Glomerular endothelial cell (primary cell): ENCODE data around the gene MX2. TPM values are rescaled to one million over a fixed set of nuclear protein-coding genes. Genes with fewer than 3 reads are reported as not detected.

Experiments used
- DNase-seq: peaks from one replicate; pipeline ENCODE4 v3.0.0-alpha.2; 2011; ENCODE audit warnings: low read depth, low spot score; ENCODE audit errors: extremely low read depth
- total RNA-seq: library from RNA; depleted of rRNA; stranded (reverse); fragments of >200 nt; gene quantifications from 2 replicates; pipeline ENCODE4 v1.2.3, GENCODE V29; 2015

The MX2 gene
- total RNA-seq, 1 donor from 2014 or later: 12.4 TPM

- no peak for DNase-seq
These were observed 1.8 kb downstream of the MX2 start for GRCh38 chr21:41363370-41364270.

- DNase-seq: no peak
These were observed 2.5 kb downstream of the MX2 start for GRCh38 chr21:41364308-41364707.

- DNase-seq: no peak
These were observed 3.7 kb downstream of the MX2 start for GRCh38 chr21:41365377-41366107.

- DNase-seq: no peak
These were observed 4.8 kb downstream of the MX2 start for GRCh38 chr21:41366522-41367151.

GRCh38 chr21:41367301-41367944 lies 5.6 kb downstream of the MX2 start:
- no peak for DNase-seq

GRCh38 chr21:41367945-41368734 lies 6.3 kb downstream of the MX2 start:
- DNase-seq: no peak

GRCh38 chr21:41368735-41369104 lies 6.9 kb downstream of the MX2 start:
- no peak for DNase-seq

GRCh38 chr21:41369105-41369919 lies 7.5 kb downstream of the MX2 start:
- DNase-seq: no peak

- DNase-seq: no peak
These were observed 8.4 kb downstream of the MX2 start for GRCh38 chr21:41369920-41370839.

GRCh38 chr21:41370840-41371684 lies 9.2 kb downstream of the MX2 start:
- no peak for DNase-seq

- DNase-seq: no peak
These were observed 9.8 kb downstream of the MX2 start for GRCh38 chr21:41371685-41372030.

GRCh38 chr21:41373253-41373652 lies 11.4 kb downstream of the MX2 start:
- no peak for DNase-seq

GRCh38 chr21:41373763-41374162 lies 11.9 kb downstream of the MX2 start:
- no peak for DNase-seq

GRCh38 chr21:41374177-41374712 lies 12.4 kb downstream of the MX2 start:
- DNase-seq: no peak

GRCh38 chr21:41374867-41375533 lies 13.2 kb downstream of the MX2 start:
- DNase-seq: no peak

GRCh38 chr21:41375875-41376274 lies 14.0 kb downstream of the MX2 start:
- no peak for DNase-seq

GRCh38 chr21:41377715-41378114 lies 15.9 kb downstream of the MX2 start:
- no peak for DNase-seq
